Kidney (tissue), 14 donors: ENCODE results near the gene PTPN1. TPM values are rescaled to one million over a fixed set of nuclear protein-coding genes. Genes with fewer than 3 reads are reported as not detected.
A peak's percentile ranks its signal among the peaks of the same experiment; 100 is the strongest.

Source experiments
- DNase-seq, 5 donors: peaks; one replicate each; pipeline ENCODE4 v3.0.0-alpha.2; 2013 to 2020
- FAIRE-seq: peaks from 2 replicates; lab custom pipeline; 2012; peaks lifted over from hg19 to GRCh38; lab: Jason Lieb, UNC
- H3K27ac ChIP-seq, 2 donors: one replicate each; pipeline ENCODE4 v1.7.0; 2013; ENCODE audit warnings: low read depth in 2 of 2, low read length in 2 of 2, inconsistent platforms in 1 of 2
- H3K27me3 ChIP-seq: one replicate; pipeline ENCODE4 v1.7.1; 2013; ENCODE audit warnings: low read length, inconsistent platforms; ENCODE audit not compliant: control insufficient read depth, insufficient read depth
- H3K36me3 ChIP-seq, 3 donors: one replicate each; pipeline versions ENCODE4 v1.7.0 to v1.7.1; 2013; ENCODE audit warnings: low read length in 3 of 3, control low read depth in 1 of 3, inconsistent platforms in 1 of 3; ENCODE audit not compliant: insufficient read depth in 3 of 3, control insufficient read depth in 2 of 3
- H3K4me1 ChIP-seq, 3 donors: one replicate each; pipeline versions ENCODE4 v1.7.0 to v1.7.1; 2013; ENCODE audit warnings: low read length in 3 of 3, inconsistent platforms in 1 of 3, low read depth in 1 of 3; ENCODE audit not compliant: control insufficient read depth in 2 of 3, insufficient read depth in 2 of 3
- H3K4me3 ChIP-seq, 3 donors: one replicate each; pipeline versions ENCODE4 v1.7.0 to v1.8.1; 2013; ENCODE audit warnings: low read length in 3 of 3, control low read depth in 1 of 3, inconsistent platforms in 1 of 3
- H3K9ac ChIP-seq, 3 donors: one replicate each; pipeline versions ENCODE4 v1.7.0 to v1.7.1; 2013; ENCODE audit warnings: low read length in 3 of 3, control low read depth in 1 of 3, inconsistent platforms in 1 of 3
- H3K9me3 ChIP-seq, 3 donors: one replicate each; pipeline versions ENCODE4 v1.7.0 to v1.7.1; 2013; ENCODE audit warnings: low read length in 3 of 3, control low read depth in 1 of 3, inconsistent platforms in 1 of 3; ENCODE audit not compliant: control insufficient read depth in 2 of 3, insufficient read depth in 1 of 3
- intact Hi-C: fragments of 100-400 bp; cut with DNase I; formaldehyde crosslinking; loops from one replicate; pipeline ENCODE4 v1.11.1; 2022
- polyA plus RNA-seq: library from polyadenylated mRNA; stranded (reverse); fragments of 350-450 nt; fragmentation: Illumina TruSeq; extraction: RNeasy Lipid Tissue Mini Kit (QIAGEN cat#74804); gene quantifications from one replicate; pipeline ENCODE4 v1.2.3, GENCODE V29; 2014; ENCODE audit warnings: low read depth, low replicate concordance; ENCODE audit not compliant: insufficient read depth
- total RNA-seq: library from RNA; stranded (reverse); fragmentation: NEBNext Ultra II Directional; extraction: Animal tissue kit (Norgen Biotek cat#: 25700); gene quantifications from one replicate; pipeline ENCODE4 v1.2.1, GENCODE V29; 2021
- TF ChIP-seq, protein P1 (sequence below): IDR thresholded peaks from 3 replicates; pipeline ENCODE4 v1.5.1; 2012; ENCODE audit warnings: mild to moderate bottlenecking, moderate library complexity, borderline replicate concordance; ENCODE audit not compliant: insufficient read depth; ENCODE audit errors: extremely low read depth
- donor health status: control.
- donor health status: control.
- donor health status: control.
- donor health status: control.
- donor health status: control.
- donor health status: DM: yes; HTN: yes; CAD: no.
- donor health status: Normal renal cell carcinoma (clear cell type).

Gene PTPN1
- total and polyA plus RNA-seq, 2 donors from 2014 or later, result 29.6 to 80.4 TPM

- TF ChIP-seq, protein P1, sequence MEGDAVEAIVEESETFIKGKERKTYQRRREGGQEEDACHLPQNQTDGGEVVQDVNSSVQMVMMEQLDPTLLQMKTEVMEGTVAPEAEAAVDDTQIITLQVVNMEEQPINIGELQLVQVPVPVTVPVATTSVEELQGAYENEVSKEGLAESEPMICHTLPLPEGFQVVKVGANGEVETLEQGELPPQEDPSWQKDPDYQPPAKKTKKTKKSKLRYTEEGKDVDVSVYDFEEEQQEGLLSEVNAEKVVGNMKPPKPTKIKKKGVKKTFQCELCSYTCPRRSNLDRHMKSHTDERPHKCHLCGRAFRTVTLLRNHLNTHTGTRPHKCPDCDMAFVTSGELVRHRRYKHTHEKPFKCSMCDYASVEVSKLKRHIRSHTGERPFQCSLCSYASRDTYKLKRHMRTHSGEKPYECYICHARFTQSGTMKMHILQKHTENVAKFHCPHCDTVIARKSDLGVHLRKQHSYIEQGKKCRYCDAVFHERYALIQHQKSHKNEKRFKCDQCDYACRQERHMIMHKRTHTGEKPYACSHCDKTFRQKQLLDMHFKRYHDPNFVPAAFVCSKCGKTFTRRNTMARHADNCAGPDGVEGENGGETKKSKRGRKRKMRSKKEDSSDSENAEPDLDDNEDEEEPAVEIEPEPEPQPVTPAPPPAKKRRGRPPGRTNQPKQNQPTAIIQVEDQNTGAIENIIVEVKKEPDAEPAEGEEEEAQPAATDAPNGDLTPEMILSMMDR, result no peak
- H3K27ac ChIP-seq, result no peak overlapping the region
- no peaks in the 10 kb centered on the region for H3K27me3 ChIP-seq
- no peaks in the 10 kb centered on the region for H3K9me3 ChIP-seq
- FAIRE-seq (no peak), DNase-seq (peak in 4 of 5 donors; percentile 46 to 80 (median 58))
- H3K4me3 ChIP-seq, result no peak overlapping the region
- H3K36me3 ChIP-seq, result no peaks in the 10 kb centered on the region
- no peak overlapping the region for H3K9ac ChIP-seq
- H3K4me1 ChIP-seq, result peaks cover 0 to 7% (median 3%) of the 10 kb centered on the region in 3 donors
- intact Hi-C loops, result no loop called here
Observed at GRCh38 chr20:50628332-50628731, 118.1 kb downstream of the PTPN1 start.

- no peak overlapping the region for H3K27ac ChIP-seq
- FAIRE-seq (no peak), DNase-seq (no peak)
- intact Hi-C loops, result no loop called here
- no peak overlapping the region for H3K4me3 ChIP-seq
- H3K27me3 ChIP-seq, result no peaks in the 10 kb centered on the region
- TF ChIP-seq, protein P1, result no peak
- H3K9ac ChIP-seq, result no peak overlapping the region
- no peaks in the 10 kb centered on the region for H3K36me3 ChIP-seq
- no peaks in the 10 kb centered on the region for H3K9me3 ChIP-seq
- H3K4me1 ChIP-seq, result peaks cover 0 to 11% (median 7%) of the 10 kb centered on the region in 3 donors
Observed at GRCh38 chr20:50628853-50629669, 118.9 kb downstream of the PTPN1 start.

GRCh38 chr20:50629670-50630045, 119.5 kb downstream of the PTPN1 start:
- Histone ChIP-seq H3K27me3 (no peaks in the 10 kb centered on the region), H3K9ac (no peak overlapping the region), H3K27ac (no peak overlapping the region), H3K36me3 (no peaks in the 10 kb centered on the region), H3K4me1 (peaks cover 0 to 11% (median 7%) of the 10 kb centered on the region in 3 donors), H3K4me3 (no peak overlapping the region), H3K9me3 (no peaks in the 10 kb centered on the region)
- no peak for DNase-seq
- intact Hi-C loops, result no loop called here
- no peak for FAIRE-seq
- TF ChIP-seq, protein P1, result no peak
